Ectodermal cell (in vitro differentiated cells): ENCODE data around the gene FGF22.
"Not testable (repeated sequence)": the region's sequence is repeated elsewhere in the genome, so short reads cannot be mapped to it uniquely, and the experiment has no call there.

Source experiments
- H3K27ac ChIP-seq: 2 replicates; pipeline ENCODE4 v1.7.0; 2013; ENCODE audit warnings: mild to moderate bottlenecking, low read depth, low read length; ENCODE audit not compliant: insufficient read depth, poor library complexity, severe bottlenecking
- H3K27me3 ChIP-seq: 2 replicates; pipeline ENCODE4 v1.7.0; 2013; ENCODE audit warnings: mild to moderate bottlenecking, low read length; ENCODE audit not compliant: insufficient read depth, control insufficient read depth, poor library complexity, severe bottlenecking
- H3K36me3 ChIP-seq: one replicate; pipeline ENCODE4 v1.7.0; 2013; ENCODE audit warnings: low read length; ENCODE audit not compliant: control insufficient read depth, insufficient read depth
- H3K4me1 ChIP-seq: one replicate; pipeline ENCODE4 v1.7.0; 2013; ENCODE audit warnings: low read length; ENCODE audit not compliant: control insufficient read depth, insufficient read depth
- H3K4me3 ChIP-seq: 2 replicates; pipeline ENCODE4 v1.7.0; 2013; ENCODE audit warnings: low read depth, low read length, control low read depth; ENCODE audit not compliant: insufficient read depth
- H3K9me3 ChIP-seq: 2 replicates; pipeline ENCODE4 v1.7.0; 2013; ENCODE audit warnings: mild to moderate bottlenecking, low read length, moderate library complexity; ENCODE audit not compliant: control insufficient read depth
- WGBS, 2 experiments: methylation state at CpG; one replicate each; pipeline ENCODE4 v1.1.7; 2013; ENCODE audit warnings: missing lambda C conversion rate in 2 of 2; 5-methylcytosine and 5-hydroxymethylcytosine counted together

The FGF22 gene

DNA sequence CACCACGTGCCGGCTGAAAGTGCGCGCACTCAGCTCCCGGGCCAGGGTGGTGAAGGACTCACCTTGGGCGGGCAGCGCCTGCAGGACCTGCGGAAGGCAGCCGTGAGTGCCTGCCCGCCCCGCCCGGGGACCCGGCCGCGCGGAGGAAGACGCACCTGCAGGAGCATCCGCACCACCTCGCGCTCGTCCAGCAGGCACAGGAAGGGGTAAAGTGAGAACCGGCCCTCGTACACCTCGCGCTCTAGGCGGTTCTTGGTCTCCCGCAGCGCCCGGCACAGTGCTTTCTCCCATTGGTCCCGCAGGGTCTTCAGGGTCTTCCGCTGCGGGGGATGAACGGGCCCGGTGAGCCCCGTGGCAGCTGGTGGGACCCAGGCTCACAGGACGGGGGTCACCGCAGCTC, 17.0 kb upstream of the FGF22 start:
- Histone ChIP-seq H3K27ac (no peak overlapping the region), H3K4me1 (no peaks in the 10 kb centered on the region), H3K27me3 (no peaks in the 10 kb centered on the region), H3K36me3 (peaks cover 26% of the 10 kb centered on the region), H3K4me3 (no peak overlapping the region), H3K9me3 (no peaks in the 10 kb centered on the region)
- WGBS, 2 experiments = 96 to 97% methylated on average over 37 of the region's 37 CpGs

DNA sequence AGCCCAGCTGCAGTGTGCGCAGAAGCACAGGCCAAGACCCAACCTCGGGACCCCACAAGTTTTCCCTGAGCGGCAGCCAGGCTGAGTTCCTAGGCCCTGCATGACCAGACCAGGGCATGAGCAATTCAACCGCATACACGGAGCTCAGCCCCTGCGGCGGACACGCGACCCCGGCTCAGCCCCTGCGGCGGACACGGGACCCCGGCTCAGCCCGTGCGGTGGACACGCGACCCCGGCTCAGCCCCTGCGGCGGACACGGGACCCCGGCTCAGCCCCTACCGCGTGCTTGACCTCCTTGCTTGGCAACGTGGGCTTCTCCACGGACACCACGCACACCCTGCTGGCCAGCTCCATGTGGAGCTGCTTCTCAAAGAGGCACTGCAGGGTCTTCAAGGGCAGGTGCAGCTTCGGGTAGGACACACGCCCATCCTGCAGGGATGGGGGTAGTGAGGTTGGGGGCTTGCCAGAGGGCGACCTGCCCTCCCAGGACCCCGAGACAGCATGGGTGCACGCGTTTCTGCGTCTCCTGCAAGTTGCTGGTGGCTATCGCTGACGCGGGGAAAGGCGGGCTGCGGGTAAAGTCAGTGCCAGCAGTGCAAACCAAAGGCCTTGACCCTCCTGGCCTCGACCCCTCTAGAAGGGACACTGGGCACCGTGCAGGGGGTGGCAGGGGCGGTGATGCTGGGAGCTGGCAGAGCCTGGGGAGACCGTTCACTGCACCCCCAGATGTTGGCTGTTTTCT, 16.3 kb upstream of the FGF22 start:
- Histone ChIP-seq H3K36me3 (peaks cover 20% of the 10 kb centered on the region), H3K4me1 (no peaks in the 10 kb centered on the region), H3K4me3 (no peak overlapping the region), H3K9me3 (no peaks in the 10 kb centered on the region), H3K27me3 (no peaks in the 10 kb centered on the region), H3K27ac (no peak overlapping the region)
- WGBS, 2 experiments = 94 to 95% methylated on average over 44 of the region's 44 CpGs

DNA sequence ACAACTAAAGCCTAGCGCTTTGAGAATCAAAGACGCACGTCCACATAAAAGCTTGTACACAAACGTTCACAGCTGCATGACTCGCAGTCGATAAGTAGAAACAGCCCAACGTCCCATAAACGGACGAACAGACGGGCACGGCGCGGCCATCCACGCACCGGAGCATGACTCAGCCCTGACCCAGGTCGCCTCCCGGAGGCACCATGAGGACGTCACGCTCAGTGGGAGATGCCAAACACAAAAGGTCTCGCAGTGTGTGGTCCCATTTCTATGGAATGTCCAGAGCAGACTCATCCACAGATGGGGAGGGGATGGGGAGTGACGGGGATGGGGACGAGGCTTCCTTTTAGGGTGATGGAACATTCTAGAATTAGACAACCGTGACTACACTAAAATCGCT, 15.7 kb upstream of the FGF22 start:
- WGBS, 2 experiments = 91 to 92% methylated on average over 24 of the region's 24 CpGs
- Histone ChIP-seq H3K4me1 (no peaks in the 10 kb centered on the region), H3K27me3 (no peaks in the 10 kb centered on the region), H3K36me3 (peaks cover 26% of the 10 kb centered on the region), H3K4me3 (no peak overlapping the region), H3K27ac (no peak overlapping the region), H3K9me3 (no peaks in the 10 kb centered on the region)

DNA sequence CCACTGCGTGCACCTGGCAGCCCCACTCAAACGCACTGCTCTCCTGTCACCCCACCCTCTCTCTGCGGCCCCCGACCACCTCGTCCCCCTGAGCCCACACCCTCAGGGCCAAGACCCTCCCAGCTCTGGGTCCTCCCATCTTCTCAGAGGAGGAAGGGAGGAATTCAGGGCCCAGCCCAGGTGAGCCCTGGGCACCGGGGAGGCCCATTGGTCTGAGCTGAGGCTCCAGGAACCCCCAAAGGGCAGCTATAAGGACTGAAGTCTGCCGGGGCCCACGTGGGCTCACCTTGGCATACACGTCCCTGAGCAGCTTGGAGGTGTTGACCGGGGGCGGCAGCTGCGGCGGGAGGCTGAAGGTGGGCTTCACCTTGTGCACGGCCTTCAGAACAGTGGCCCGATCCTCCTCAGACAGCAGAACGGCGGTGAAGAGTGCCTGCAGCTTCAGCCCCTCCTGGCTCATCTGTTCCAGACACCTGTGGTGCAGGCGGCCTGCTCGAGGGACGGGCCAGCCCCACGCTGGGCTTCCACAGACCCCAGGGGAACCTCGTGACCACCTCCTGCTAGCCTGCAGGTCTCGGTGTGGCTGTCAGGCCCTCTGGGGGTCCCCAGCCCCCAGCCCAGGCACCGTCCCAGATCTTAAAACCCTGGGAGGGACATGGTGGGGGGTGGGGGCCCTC, 15.1 kb upstream of the FGF22 start:
- H3K36me3 ChIP-seq = peaks cover 25% of the 10 kb centered on the region
- H3K27me3 ChIP-seq = no peaks in the 10 kb centered on the region
- H3K27ac ChIP-seq = no peak overlapping the region
- H3K4me3 ChIP-seq = no peak overlapping the region
- H3K4me1 ChIP-seq = no peaks in the 10 kb centered on the region
- 95 to 96% methylated on average over 24 of the region's 24 CpGs for WGBS, 2 experiments
- H3K9me3 ChIP-seq = no peaks in the 10 kb centered on the region

DNA sequence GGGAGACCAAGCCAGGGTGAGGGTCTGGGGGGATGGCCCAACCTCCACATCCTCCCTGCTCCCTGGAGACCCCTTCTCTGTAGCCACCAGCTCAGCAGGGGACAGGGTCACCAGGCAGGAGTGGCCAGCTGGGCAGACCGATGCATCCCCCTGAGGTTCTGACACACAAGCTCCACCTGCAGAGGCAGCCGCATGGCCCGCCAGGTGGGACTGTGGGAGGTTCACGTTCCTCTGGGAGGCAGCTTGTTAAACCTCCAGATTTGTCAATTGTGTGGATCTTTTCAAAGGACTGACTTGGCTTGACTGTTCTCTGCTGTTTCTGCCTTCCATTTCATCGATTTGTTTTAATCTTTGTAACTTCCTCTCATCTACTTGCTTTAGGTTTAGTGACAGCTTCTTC, 14.4 kb upstream of the FGF22 start:
- Histone ChIP-seq H3K9me3 (no peaks in the 10 kb centered on the region), H3K27me3 (no peaks in the 10 kb centered on the region), H3K36me3 (peaks cover 22% of the 10 kb centered on the region), H3K27ac (no peak overlapping the region), H3K4me1 (no peaks in the 10 kb centered on the region), H3K4me3 (no peak overlapping the region)
- 93 to 96% methylated on average over 5 of the region's 5 CpGs for WGBS, 2 experiments

DNA sequence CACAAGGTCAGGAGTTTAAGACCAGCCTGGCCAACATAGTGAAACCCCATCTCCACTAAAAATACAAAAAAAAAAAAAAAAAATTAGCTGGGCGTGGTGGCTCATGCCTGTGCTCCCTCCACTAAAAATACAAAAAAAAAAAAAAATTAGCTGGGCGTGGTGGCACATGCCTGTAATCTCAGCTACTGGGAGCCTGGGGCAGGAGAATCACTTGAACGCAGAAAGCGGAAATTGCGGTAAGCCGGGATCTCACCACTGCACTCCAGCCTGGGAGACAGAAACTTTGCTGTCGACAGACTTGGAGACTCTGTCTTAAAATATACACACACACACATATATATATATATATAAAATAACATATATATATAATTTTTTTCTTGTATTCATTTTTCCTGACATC, 13.1 kb upstream of the FGF22 start:
- 92 to 94% methylated on average over 6 of the region's 7 CpGs for WGBS, 2 experiments
- H3K27ac ChIP-seq, H3K27me3 ChIP-seq, H3K4me1 ChIP-seq, H3K4me3 ChIP-seq, H3K9me3 ChIP-seq: not testable (repeated sequence)
- peaks cover 27% of the 10 kb centered on the region for H3K36me3 ChIP-seq

DNA sequence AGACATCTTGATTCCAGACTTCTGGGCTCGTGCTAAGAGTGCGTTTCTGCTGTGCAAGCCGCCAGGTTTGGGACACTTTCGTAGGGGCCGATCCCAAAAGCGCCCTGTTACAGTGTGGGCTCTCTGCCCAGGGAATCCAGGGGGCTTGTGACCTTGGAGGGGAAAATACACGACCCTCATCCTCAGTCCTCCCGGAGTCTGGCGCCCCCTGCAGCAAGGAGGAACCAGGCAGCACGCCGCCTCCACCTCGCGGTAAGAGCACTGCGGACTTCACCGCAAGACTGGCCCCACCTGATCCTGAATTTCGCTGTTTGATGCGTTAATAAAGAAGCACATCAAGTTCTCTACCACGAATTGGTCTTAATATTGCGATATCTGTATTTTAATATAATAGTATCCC, 11.5 kb upstream of the FGF22 start:
- WGBS, 2 experiments = 82 to 86% methylated on average over 18 of the region's 19 CpGs
- peaks cover 27% of the 10 kb centered on the region for H3K36me3 ChIP-seq

DNA sequence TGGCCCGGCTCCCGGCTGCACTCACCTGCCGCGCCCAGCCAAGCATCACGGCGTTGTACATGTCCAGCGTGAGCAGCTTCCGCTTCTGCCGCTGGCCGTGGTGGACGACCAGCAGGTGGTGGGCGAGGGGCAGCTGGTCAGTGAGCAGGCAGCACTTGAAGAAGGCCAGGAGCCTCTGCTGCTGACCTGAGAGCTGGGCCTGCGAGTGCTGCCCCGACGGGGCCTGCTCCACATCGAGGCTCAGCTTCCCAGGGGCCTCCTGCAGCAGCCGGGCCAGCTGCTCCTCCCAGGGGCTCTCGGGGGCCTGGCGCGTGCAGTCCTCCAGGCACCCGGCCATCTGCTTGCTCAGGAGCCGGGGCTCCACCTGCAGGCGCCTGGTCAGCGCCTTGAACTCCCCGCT, 10.2 kb upstream of the FGF22 start:
- WGBS, 2 experiments = 93% methylated on average over 25 of the region's 25 CpGs
- peaks cover 27% of the 10 kb centered on the region for H3K36me3 ChIP-seq

More for the DNA sequence above, 11.5 kb upstream of the FGF22 start:
- Histone ChIP-seq H3K4me1 (peaks cover 7% of the 10 kb centered on the region), H3K27me3 (no peaks in the 10 kb centered on the region), H3K27ac (no peak overlapping the region), H3K4me3 (no peak overlapping the region), H3K9me3 (no peaks in the 10 kb centered on the region)

DNA sequence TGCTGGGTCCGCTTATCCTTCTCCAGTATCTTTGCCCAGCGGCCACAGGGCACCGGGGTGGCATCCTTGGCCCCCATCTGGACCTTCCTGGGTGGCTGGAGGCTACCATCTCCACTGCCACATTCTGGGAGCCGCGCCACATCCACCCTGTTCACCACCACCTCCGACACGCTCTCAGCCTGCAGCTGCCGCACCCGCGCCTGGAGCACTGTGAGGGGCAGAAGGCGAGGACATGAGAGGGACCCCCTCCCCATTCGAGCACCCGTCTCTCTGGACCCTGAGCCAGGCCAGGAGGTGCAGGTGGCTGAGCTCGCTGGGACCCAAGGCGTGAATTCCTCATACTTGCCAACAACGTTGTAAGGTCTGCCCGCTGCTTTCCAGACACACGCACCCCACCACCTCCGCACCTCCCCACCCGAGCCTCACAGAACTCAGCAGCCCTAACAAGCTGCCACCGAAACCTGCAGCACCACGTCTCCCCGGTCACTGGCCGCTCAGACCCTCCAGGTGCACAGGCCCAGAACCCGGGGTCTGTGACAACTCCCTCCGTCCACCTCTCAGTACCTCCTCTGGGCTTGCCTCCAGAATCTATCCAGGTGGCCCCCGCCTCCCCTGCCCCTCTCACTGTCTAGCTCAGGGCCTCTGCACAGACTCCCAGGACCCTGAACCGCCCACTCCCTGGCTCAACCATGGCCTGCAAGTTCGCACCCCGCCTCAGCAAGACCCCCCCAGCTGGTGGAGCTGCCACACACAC, 9.5 kb upstream of the FGF22 start:
- peaks cover 27% of the 10 kb centered on the region for H3K36me3 ChIP-seq
- H3K9me3 ChIP-seq = no peaks in the 10 kb centered on the region
- WGBS, 2 experiments = 95% methylated on average over 30 of the region's 30 CpGs
- peaks cover 7% of the 10 kb centered on the region for H3K4me1 ChIP-seq
- H3K27ac ChIP-seq = no peak overlapping the region
- H3K27me3 ChIP-seq = no peaks in the 10 kb centered on the region
- H3K4me3 ChIP-seq = no peak overlapping the region

More for the DNA sequence above, 10.2 kb upstream of the FGF22 start:
- not testable (repeated sequence) for H3K27me3 ChIP-seq, H3K4me3 ChIP-seq, H3K27ac ChIP-seq, H3K9me3 ChIP-seq, H3K4me1 ChIP-seq

DNA sequence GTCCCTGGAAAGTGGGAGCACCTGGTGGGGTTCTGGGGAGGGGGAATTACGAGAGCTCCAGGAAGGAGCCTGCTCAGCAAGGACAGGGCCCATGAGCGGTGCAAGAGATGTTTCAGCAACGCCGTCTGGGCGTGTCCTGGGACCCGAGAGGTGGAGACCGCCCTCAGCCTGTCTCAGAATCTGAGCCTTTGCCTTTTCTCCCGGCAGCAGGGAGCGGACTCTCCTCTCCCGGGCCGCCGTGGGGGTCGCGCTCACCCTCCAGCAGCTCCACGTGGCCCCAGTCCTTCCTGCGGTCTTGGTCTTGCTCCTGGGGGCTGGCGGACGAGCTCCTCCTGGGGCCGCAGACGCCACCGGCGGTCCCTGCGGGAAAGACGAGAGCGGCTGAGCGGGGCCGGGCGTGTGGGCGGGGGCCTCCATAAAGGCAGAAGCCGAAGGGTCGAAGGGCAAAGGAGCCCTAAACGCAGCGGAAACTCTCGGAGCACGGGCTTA, 7.1 kb upstream of the FGF22 start:
- peaks cover 9% of the 10 kb centered on the region for H3K27me3 ChIP-seq
- peak overlapping the region; percentile 86 for H3K4me3 ChIP-seq
- peaks cover 7% of the 10 kb centered on the region for H3K4me1 ChIP-seq
- H3K36me3 ChIP-seq = peaks cover 20% of the 10 kb centered on the region
- H3K9me3 ChIP-seq = no peaks in the 10 kb centered on the region
- H3K27ac ChIP-seq = no peak overlapping the region
- WGBS, 2 experiments = 1% methylated on average over 35 of the region's 35 CpGs
